Small intestine (tissue), 7 donors: ENCODE results near the gene NRIP1. TPM values are rescaled to one million over a fixed set of nuclear protein-coding genes. Genes with fewer than 3 reads are reported as not detected.

Experiments used
- DNase-seq, 2 donors: peaks; one replicate each; pipeline versions ENCODE4 v3.0.0 to v3.0.0-alpha.2; 2013
- FAIRE-seq: peaks from 2 replicates; lab custom pipeline; 2012; peaks lifted over from hg19 to GRCh38; lab: Jason Lieb, UNC
- H3K27ac ChIP-seq, 3 donors: one replicate each; pipeline ENCODE4 v1.5.1; 2013; ENCODE audit warnings: low read length in 2 of 3, mild to moderate bottlenecking in 2 of 3, control low read depth in 1 of 3, inconsistent platforms in 1 of 3, low read depth in 1 of 3, moderate library complexity in 1 of 3
- H3K27me3 ChIP-seq, 3 donors: one replicate each; pipeline ENCODE4 v1.6.1; 2013; ENCODE audit warnings: low read length in 3 of 3, inconsistent platforms in 1 of 3; ENCODE audit not compliant: control insufficient read depth in 3 of 3, insufficient read depth in 3 of 3
- H3K36me3 ChIP-seq, 3 donors: one replicate each; pipeline ENCODE4 v1.6.1; 2013; ENCODE audit warnings: low read length in 3 of 3, inconsistent platforms in 1 of 3, low read depth in 1 of 3, mild to moderate bottlenecking in 1 of 3, moderate library complexity in 1 of 3; ENCODE audit not compliant: control insufficient read depth in 3 of 3, insufficient read depth in 2 of 3
- H3K4me1 ChIP-seq, 3 donors: one replicate each; pipeline ENCODE4 v1.6.1; 2013; ENCODE audit warnings: low read length in 2 of 3, inconsistent platforms in 1 of 3, low read depth in 1 of 3, mild to moderate bottlenecking in 1 of 3, moderate library complexity in 1 of 3; ENCODE audit not compliant: control insufficient read depth in 3 of 3, insufficient read depth in 2 of 3
- H3K4me3 ChIP-seq, 3 donors: one replicate each; pipeline ENCODE4 v1.5.1; 2013; ENCODE audit warnings: low read length in 3 of 3, control low read depth in 1 of 3, inconsistent platforms in 1 of 3, low read depth in 1 of 3, mild to moderate bottlenecking in 1 of 3, moderate library complexity in 1 of 3
- H3K9me3 ChIP-seq, 2 donors: one replicate each; pipeline ENCODE4 v1.6.1; 2013; ENCODE audit warnings: low read depth in 1 of 2, low read length in 1 of 2; ENCODE audit not compliant: control insufficient read depth in 2 of 2, insufficient read depth in 1 of 2
- WGBS, 3 donors: extraction: QIAGEN DNeasy Blood & Tissue Kit; methylation state at CpG; one replicate each; pipeline ENCODE4 v1.1.7; 2013; 5-methylcytosine and 5-hydroxymethylcytosine counted together
- polyA plus RNA-seq, 4 donors: library from polyadenylated mRNA; stranded (reverse) in 3 of 4; unstranded in 1 of 4; fragments of 200-250 nt in 3 of 4; fragments of 120-200 nt in 1 of 4; gene quantifications; one replicate each; pipeline versions ENCODE4 v1.2.1 to v1.2.3, GENCODE V29; 2013
- donor health status: healthy with polysubstance abuse.
- donor health status: control.
- donor health status: control.
- donor health status: Bipolar disorder and iron deficiency.
- donor health status: healthy.

NRIP1 gene
- polyA plus RNA-seq, 4 donors = 10.0 to 47.0 (median 14.0) TPM

DNA sequence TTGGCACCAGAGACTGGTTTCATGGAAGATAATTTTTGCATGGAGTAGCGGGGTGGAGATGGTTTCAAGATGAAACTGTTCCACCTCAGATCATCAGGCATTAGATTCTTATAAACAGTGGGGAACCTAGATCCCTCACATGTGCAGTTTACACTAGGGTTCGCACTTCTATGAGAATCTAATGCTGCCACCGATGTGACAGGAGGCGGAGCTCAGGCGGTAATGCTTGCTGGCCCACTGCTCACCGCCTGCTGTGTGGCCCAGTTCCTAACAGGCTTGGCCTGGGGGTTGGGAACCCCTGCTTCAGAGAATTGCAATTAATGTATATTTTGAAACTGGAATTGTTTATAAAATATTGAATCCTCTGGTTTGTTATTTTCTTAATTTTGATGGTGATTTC lies 92.1 kb downstream of the NRIP1 start:
- FAIRE-seq = no peak
- no peaks in the 10 kb centered on the region for H3K27me3 ChIP-seq

DNA sequence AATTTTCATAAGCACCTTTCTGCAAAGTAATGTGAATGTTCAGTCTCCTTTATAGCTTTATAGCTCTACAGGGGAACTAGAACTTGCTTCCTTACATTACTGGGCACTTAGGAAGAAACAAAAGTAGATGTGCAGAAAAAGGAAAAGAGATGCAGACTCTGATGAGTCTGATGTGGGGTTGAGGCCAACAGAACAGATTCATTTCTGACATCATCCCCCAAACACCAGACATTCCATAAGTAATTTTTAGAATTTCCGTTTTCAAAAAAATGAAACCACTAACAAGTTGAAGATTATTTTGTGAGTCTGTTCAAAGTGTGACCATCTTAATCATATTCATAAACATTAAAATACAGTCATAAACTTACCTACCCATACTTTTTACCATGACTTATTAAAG lies 96.0 kb downstream of the NRIP1 start:
- Histone ChIP-seq H3K4me1 (no peaks in the 10 kb centered on the region), H3K4me3 (no peak overlapping the region), H3K27ac (no peak overlapping the region), H3K9me3 (no peaks in the 10 kb centered on the region), H3K36me3 (peaks cover 13 to 14% (median 14%) of the 10 kb centered on the region in 3 donors), H3K27me3 (no peaks in the 10 kb centered on the region)
- DNase-seq (no peak), FAIRE-seq (no peak)
- 76 to 86% (median 84%) methylated on average over 1 of the region's 1 CpG for WGBS, 3 donors

More for the DNA sequence above, 92.1 kb downstream of the NRIP1 start:
- Histone ChIP-seq H3K36me3 (peaks cover 3 to 12% (median 6%) of the 10 kb centered on the region in 3 donors), H3K9me3 (no peaks in the 10 kb centered on the region), H3K4me1 (no peaks in the 10 kb centered on the region), H3K4me3 (no peak overlapping the region), H3K27ac (no peak overlapping the region)
- no peak for DNase-seq
- WGBS, 3 donors = 95 to 99% (median 96%) methylated on average over 6 of the region's 6 CpGs

DNA sequence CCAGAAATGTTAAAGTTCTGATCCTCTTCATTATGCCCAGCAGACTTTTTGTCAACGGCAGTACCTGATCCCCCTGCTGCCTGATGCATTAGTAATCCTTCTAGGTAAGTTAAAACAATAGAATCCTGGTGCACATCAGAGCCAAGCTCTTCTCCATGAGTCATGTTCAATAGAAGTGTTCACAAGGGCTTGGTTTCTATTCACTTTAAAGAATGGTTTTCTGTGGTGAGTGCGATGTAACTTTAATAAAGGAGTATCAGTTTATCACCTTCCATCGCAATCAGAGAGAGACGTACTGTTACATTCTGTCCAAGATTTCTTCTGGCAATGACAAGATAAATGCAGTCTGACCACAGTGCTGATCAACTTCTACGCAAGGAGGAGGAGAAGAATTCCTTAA lies 96.8 kb downstream of the NRIP1 start:
- Histone ChIP-seq H3K27me3 (no peaks in the 10 kb centered on the region), H3K4me1 (no peaks in the 10 kb centered on the region), H3K4me3 (no peak overlapping the region), H3K36me3 (peaks cover 10 to 14% (median 13%) of the 10 kb centered on the region in 3 donors), H3K27ac (no peak overlapping the region), H3K9me3 (no peaks in the 10 kb centered on the region)
- DNase-seq (no peak), FAIRE-seq (no peak)
- 93 to 96% (median 94%) methylated on average over 5 of the region's 5 CpGs for WGBS, 3 donors

DNA sequence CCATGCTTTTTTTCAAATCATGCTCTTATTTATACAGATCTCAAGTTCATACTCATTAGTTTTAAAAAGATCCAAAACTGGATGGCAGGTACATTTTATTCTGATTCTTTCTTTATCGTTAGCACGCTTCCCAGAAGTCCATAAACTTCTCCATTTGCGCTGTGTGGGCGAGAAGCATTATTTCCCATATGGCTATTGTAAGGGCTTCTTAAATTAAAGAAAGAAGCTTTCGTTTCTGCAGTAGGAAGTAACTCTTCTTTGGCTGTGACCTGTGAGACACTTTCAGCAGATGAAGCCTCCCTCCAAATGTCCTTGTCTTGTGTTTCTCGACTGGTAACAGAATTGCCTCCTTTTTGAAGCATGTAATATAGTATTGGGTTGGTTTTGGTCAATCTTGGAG lies 100.2 kb downstream of the NRIP1 start:
- Histone ChIP-seq H3K4me3 (no peak overlapping the region), H3K4me1 (no peaks in the 10 kb centered on the region), H3K27me3 (no peaks in the 10 kb centered on the region), H3K36me3 (peaks cover 8 to 13% (median 12%) of the 10 kb centered on the region in 3 donors), H3K9me3 (no peaks in the 10 kb centered on the region), H3K27ac (no peak overlapping the region)
- DNase-seq = no peak
- WGBS, 3 donors = 92 to 95% (median 92%) methylated on average over 6 of the region's 6 CpGs
- FAIRE-seq = no peak

DNA sequence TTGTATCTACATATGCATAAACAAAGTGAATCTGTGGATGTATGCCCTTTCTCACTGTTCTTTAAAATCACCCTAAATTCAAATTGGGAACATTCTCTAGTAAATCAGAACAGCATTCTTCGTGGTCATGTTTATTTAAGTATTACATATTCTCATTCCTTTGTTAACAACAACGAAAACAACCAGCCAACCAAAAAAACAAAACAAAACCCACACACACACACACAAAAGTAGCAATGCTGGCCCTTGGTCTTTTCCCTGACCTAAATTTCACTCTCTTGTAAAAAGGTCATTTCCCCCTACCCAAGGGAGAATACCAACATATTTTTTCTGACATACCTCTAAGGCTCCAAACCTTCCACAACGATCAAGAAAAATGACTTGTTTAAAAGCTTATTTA lies 102.6 kb downstream of the NRIP1 start:
- no peaks in the 10 kb centered on the region for H3K4me1 ChIP-seq
- no peak for FAIRE-seq
- no peak overlapping the region for H3K4me3 ChIP-seq
- peaks cover 2 to 6% (median 6%) of the 10 kb centered on the region in 3 donors for H3K36me3 ChIP-seq
- DNase-seq = no peak
- no peak overlapping the region for H3K27ac ChIP-seq
- 66 to 83% (median 80%) methylated on average over 3 of the region's 3 CpGs for WGBS, 3 donors
- no peaks in the 10 kb centered on the region for H3K9me3 ChIP-seq
- no peaks in the 10 kb centered on the region for H3K27me3 ChIP-seq

DNA sequence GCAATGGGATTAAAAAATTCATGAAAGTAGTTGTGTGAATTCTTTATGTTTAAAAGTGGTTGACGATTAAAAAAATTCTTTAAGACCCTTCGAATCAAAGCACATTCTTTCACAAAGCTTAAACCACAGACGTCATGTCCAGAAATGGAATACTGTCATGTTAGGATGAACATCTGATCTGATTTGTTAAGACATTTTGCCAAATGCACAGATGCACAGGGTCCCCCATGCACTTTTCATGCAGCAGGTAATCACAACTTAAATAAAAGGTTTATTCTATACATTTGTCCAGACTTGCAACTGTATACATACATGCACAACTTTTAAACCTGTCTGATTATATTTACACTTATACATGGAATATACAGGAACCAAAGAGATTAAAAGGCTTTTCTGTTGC lies 103.3 kb downstream of the NRIP1 start:
- no peaks in the 10 kb centered on the region for H3K4me1 ChIP-seq
- H3K36me3 ChIP-seq = peaks cover 0 to 6% (median 2%) of the 10 kb centered on the region in 3 donors
- H3K9me3 ChIP-seq = no peaks in the 10 kb centered on the region
- H3K4me3 ChIP-seq = no peak overlapping the region
- DNase-seq (no peak), FAIRE-seq (no peak)
- H3K27ac ChIP-seq = no peak overlapping the region
- WGBS, 3 donors = 90 to 98% (median 93%) methylated on average over 3 of the region's 3 CpGs
- no peaks in the 10 kb centered on the region for H3K27me3 ChIP-seq

DNA sequence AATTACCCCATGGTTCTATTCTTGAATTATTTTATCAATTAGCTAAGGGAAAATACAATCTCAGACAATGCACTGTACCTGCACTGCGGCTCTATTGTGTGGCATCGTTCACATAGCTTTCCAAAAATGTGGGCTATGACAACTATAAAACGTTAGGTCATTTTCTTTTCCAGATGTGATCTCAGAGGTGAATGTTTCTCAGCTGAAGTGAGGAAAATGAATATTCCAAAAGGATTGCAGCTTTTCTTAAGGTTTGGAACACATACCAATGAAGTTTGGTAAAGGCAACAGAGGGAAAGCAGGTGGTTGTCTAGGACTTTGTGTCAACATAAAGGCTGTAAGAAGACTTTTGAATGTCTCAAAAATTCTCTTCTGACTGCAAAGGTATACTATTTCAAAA lies 105.5 kb downstream of the NRIP1 start:
- no peaks in the 10 kb centered on the region for H3K4me1 ChIP-seq
- WGBS, 3 donors = 56 to 83% (median 73%) methylated on average over 3 of the region's 3 CpGs

DNA sequence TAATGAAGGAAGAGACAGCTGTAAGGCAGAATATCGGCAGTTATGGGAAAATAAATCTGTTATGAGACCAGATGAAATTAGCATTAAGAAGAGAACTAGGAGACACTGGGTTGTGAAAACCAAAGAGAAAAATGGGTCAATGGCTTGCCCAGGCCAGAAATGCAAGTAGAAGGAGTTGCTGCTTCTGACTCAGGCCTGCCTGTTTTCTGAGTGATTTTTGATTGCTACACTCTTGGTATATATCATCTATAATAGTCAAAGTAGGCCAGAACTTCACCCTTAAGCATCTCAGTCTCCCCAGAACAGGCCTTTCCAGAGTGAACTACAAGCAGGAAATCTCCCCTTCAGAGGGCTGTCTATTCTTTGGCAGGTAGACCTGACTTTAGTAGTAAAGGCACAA lies 107.0 kb downstream of the NRIP1 start:
- H3K9me3 ChIP-seq = no peaks in the 10 kb centered on the region
- H3K27me3 ChIP-seq = no peaks in the 10 kb centered on the region
- H3K27ac ChIP-seq = no peak overlapping the region
- no peak overlapping the region for H3K4me3 ChIP-seq
- no peak for DNase-seq
- no peaks in the 10 kb centered on the region for H3K36me3 ChIP-seq
- 90 to 97% (median 92%) methylated on average over 1 of the region's 1 CpG for WGBS, 3 donors
- no peaks in the 10 kb centered on the region for H3K4me1 ChIP-seq
- FAIRE-seq = no peak

More for the DNA sequence above, 105.5 kb downstream of the NRIP1 start:
- Histone ChIP-seq H3K27ac (no peak overlapping the region), H3K36me3 (no peaks in the 10 kb centered on the region), H3K4me3 (no peak overlapping the region), H3K27me3 (no peaks in the 10 kb centered on the region), H3K9me3 (no peaks in the 10 kb centered on the region)
- DNase-seq (no peak), FAIRE-seq (no peak)

DNA sequence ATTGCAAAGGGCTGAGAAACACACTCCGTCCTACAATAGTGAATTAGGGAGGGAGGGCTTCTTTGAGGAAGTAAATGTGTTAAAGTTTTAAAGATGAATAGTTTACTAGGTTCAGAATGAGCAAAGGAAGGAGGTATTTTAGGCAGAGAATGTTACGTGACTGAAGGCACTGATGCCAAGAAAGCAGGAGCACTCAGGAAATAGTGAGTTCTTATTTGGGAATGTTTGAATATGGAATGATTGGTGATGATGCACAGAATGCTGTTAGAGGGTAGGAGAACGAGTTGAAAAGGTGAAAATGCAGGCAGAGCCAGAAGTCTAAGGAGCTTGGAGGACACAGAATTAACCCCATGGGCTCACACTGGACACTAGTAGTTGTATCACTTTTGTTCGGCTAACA lies 108.0 kb downstream of the NRIP1 start:
- FAIRE-seq (no peak), DNase-seq (no peak)
- no peaks in the 10 kb centered on the region for H3K36me3 ChIP-seq
- 66 to 78% (median 68%) methylated on average over 4 of the region's 4 CpGs for WGBS, 3 donors
- H3K9me3 ChIP-seq = no peaks in the 10 kb centered on the region
- H3K4me3 ChIP-seq = no peak overlapping the region
- no peaks in the 10 kb centered on the region for H3K4me1 ChIP-seq
- no peak overlapping the region for H3K27ac ChIP-seq
- no peaks in the 10 kb centered on the region for H3K27me3 ChIP-seq
